HG03175 (cell line): Measurements from ENCODE around the gene AGER.
"Not testable (repeated sequence)": the region's sequence is repeated elsewhere in the genome, so short reads cannot be mapped to it uniquely, and the experiment has no call there.

Experiments
- ATAC-seq: cut with Tn5 transposase; IDR thresholded peaks from one replicate; pipeline ENCODE4 v1.9.1; 2021; ENCODE audit warnings: mild to moderate bottlenecking, moderate library complexity; ENCODE audit not compliant: unreplicated experiment

The AGER gene

GRCh38 chr6:32187725-32188380, 3.8 kb upstream of the AGER start:
- not testable (repeated sequence) for ATAC-seq

- ATAC-seq = no peak
These were observed 3.1 kb upstream of the AGER start for GRCh38 chr6:32187009-32187709.

- not testable (repeated sequence) for ATAC-seq
These were observed 2.2 kb upstream of the AGER start for GRCh38 chr6:32186151-32186840.

DNA sequence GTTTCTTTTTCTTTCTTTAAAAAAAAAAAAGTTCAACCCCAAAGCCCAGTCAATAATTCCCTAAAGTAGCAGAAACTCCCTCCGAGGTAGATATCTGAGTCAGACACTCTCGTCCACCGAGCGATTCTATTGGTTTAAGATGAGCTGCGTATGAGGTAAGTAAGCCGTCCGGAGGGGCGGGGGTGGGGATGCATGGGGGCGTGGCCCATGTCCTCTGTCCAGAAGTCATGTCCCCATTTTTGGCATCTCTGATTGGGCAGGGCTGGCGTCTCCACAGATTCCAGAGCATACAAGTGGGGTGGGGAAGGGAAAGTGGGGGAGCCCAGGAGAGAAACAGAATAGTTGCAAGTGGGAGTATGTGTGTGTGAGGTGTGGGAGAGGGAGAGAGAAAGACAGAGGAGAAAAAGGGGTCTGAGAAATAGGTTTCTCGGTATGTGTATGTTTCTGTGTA, 1.7 kb upstream of the AGER start:
- ATAC-seq = not testable (repeated sequence)

DNA sequence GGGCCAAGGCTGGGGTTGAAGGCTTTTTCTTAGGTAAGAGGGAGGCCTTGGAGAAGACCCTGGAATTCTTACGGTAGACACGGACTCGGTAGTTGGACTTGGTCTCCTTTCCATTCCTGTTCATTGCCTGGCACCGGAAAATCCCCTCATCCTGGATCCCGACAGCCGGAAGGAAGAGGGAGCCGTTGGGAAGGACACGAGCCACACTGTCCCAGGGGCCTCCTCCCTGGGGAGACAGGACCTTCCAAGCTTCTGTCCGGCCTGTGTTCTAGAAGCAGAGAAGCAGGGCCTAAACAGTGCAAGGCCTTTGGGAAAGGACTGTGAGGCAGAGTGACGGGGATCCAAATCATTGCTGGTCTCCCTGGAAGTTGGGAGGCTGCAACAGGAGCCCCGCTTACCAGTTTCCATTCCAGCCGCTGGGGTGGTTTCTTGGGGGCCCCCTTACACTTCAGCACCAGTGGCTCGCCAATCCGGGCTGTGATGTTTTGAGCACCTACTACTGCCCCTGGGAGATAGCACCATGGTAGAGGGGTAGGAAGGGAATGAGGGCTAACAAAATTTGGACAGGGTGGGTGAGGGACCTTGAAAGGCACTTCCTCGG, 470 bp downstream of the AGER start:
- no peak for ATAC-seq

DNA sequence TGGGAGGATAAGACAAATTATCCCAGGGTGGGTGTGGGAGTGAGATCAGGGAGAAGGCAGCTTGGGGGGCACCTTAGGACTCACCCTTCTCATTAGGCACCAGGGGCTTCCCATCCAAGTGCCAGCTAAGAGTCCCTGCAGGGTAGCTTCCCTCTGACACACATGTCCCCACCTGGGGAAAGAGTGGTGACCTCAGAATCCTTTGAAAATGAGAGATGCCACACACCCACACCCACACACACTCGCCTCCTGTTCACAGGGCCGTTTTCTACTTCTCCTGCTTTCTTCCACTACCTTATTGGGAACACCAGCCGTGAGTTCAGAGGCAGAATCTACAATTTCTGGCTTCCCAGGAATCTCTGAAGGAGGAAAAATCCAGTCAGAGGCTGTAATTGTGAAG, 1.0 kb downstream of the AGER start:
- no peak for ATAC-seq

- ATAC-seq = no peak
These were observed 1.5 kb downstream of the AGER start for GRCh38 chr6:32182555-32182981.

GRCh38 chr6:32181915-32182529, 2.0 kb downstream of the AGER start:
- ATAC-seq = no peak

DNA sequence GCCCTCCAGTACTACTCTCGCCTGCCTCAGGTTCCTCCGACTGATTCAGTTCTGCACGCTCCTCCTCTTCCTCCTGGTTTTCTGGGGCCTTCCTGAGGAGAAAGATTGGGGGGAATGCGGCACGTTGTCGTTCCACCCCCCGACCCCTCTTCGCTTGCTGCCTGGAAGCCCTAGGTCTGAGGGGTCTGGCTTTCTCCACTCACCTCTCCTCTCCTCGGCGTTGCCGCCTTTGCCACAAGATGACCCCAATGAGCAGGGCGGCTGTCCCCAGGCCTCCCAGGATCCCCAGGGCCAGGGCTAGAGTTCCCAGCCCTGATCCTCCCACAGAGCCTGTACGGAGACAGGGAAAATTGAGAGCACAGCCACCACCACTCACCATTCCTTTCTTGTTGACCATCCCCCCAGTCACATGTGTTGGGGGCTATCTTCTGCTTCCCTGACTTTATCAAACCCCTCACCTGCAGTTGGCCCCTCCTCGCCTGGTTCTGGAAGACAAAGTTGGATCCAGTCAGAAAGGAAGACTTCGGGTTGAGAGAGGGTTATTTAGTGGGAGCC, 2.8 kb downstream of the AGER start:
- ATAC-seq = no peak

GRCh38 chr6:32179766-32180405, 4.2 kb downstream of the AGER start:
- no peak for ATAC-seq

GRCh38 chr6:32178547-32179440, 5.3 kb downstream of the AGER start:
- ATAC-seq = no peak

DNA sequence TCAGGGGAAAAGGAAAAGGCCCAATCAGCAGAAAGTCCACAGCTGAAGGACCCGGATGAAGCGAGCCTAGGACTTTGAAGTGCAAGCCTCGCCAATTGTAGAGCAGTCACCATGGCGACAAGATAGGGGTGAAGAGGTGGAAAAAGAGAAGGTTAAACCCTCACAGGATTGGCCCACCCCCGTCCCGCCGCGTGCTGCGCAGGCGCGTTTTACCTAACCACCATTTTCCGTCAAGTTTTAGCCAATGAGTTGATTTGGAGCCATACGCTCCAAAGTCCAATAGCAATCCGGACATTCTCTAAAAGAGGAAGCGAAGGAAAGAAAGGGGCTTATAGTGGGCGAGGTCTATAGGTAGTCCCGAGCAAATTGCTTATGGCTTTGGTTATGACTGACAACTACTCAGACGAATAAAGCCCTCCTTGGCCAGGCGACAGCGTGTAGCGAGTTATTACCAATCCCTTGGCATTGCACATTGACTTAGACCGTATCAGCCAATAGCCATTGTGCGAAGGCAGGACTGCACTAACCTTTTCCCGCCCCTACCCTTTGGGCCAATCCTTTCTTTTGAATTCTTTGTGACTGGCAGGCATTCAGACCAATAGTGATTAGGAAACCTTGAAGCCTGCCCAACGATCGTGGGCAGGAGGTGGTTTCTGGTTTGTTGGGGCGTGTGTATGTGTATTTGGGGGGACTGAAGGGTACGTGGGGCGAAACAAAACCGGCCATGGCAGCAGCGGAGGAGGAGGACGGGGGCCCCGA, 6.1 kb downstream of the AGER start, which contains the start of gene RNF5:
RNF5 (plus strand) TSS at position 618 of the 759 bp plus-strand sequence; CDS start at position 725, 107 bp downstream.
- peak; percentile 81 for ATAC-seq

DNA sequence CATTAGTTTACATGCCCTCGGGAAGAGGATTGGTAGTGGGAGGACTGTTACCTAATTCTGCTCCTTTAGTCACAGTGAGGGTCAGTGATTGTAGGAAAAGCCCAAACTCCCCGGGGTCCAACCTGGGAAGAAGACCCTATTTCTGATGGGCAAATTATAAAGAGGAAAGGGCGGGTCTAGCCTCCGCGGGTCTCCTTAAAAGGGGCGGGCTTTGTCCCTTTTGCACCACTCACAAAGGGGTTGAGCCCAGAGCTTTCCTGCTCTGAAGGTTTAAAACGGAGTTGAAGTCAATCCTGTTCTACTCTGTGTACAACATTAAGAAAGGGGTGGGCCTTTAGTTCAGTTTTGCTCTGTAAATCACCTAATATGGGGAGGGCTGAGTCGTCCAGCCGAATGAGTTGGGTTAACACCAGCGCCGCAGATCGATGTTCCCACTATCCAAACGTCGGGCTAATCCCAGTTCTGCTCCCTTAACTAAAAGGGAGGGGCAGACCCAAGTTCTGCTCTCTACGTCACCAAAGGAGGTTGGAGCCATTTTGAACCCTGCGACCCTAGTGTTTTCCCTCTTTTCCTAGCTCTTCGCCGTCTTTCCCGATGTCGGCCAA, 6.8 kb downstream of the AGER start:
- no peak for ATAC-seq

GRCh38 chr6:32176476-32177182, 7.4 kb downstream of the AGER start:
- no peak for ATAC-seq

DNA sequence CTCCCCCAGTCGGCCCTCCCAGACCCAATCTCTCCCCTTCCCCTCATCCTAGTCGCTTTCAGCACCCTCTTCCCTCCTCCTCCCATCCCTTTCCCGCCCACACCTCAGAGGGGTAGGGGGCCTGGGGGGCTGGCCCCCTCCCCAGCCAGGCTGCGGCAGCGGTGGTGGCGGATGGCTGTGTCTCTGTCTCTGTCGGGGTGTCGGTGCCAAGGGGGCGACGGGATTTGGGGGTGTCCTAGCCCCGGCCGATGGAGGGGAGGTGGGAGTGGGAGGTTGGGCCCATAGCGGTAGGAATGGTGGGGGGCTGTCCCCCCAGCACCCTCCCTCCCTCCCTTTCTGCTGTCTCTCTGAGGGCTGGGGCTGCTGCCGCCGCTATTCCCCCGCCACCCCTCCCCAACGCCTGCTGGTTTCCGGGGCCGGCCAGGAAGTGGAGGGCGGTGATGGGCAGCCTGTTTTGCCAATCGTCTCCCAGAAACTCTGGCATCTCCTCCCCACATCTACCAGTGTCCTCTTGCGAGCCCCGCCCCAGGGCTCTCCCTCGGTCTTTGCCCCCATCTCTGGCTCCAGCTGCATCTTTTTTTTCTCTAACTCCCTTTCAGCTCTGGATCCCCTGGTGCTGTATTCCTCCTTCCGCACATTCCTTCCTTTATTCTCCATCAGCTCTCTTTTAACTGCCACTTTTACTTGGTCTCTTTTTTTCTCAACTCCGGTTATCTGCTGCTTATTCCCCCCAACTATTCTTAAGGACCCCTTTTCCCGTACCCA, 8.2 kb downstream of the AGER start, which contains the start of gene AGPAT1:
AGPAT1 (minus strand) TSS at position 374 of the 765 bp plus-strand sequence. CDS start 4,588 bp downstream, outside the sequence.
- peak; percentile 50 for ATAC-seq

DNA sequence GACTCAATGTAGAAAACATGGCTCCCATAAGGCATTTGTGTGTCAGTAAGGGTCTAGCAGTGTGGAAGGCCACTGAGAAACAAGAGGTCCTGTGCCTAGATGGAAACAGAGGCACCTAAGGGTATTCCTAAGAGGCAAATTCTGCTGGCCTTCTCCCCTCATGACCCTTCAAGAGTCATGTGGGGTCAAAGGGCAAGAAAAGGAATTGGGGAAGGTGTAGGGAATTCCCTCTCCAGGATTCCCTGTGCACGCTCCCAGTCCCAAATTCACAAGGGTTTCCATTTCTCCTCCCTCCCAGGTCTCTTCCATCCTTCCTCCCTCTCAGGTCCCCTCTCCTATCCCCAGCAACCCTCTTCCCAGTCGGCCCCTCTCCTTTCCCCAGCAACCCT, 8.7 kb downstream of the AGER start:
- no peak for ATAC-seq
